ENCODE results near the gene P2RX7.

Gene P2RX7

GRCh38 chr12:121132601-121133481 lies at the start of gene P2RX7:
Gene P2RX7, plus strand, starts transcription at chr12:121132876. Its CDS starts 95 bp downstream, at chr12:121132971.
- DNase-seq: peak; percentile 50 to 58

DNA sequence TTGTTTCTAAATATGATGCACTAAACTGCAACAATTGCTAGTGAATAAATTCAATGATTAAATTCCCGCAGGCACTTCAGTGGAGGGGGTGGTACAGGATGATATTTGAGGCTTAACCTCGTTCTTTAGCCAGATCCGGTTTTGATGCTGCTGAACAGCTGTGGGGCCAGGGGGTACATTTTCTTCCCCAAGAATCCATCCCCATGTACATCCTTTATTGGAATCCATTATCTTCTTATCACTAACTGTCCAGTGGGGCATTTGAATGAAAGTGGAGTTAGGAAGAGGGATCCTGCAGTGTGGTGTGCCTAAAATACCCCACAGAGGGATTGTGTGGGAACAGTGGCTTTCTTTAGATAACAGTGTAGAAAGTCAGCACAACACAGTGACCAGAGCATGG lies 48.4 kb upstream of the P2RX7 start:
- DNase-seq: no peak

DNA sequence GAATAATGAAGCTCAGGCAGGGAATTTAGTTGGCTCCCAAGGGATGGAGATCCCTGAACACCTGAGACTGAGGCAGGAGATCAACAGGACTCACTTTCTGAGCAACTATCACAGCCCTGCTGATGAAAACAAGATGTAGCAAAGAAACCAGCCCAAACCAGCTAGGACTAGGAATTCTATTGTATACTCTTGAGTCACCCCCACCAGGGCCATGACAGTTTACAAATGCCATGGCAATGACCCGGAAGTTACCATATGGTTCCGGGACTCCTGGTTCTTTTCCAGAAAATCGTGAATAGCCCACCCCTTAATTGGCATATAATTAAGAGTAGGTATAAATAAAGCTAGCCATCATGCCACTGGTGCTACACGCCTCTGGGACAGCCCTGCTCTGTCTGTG lies 47.6 kb upstream of the P2RX7 start:
- DNase-seq: no peak

GRCh38 chr12:121085506-121086353 lies 46.9 kb upstream of the P2RX7 start:
- no peak for DNase-seq

- no peak for DNase-seq
Measured at GRCh38 chr12:121086781-121087295, 45.8 kb upstream of the P2RX7 start.

DNA sequence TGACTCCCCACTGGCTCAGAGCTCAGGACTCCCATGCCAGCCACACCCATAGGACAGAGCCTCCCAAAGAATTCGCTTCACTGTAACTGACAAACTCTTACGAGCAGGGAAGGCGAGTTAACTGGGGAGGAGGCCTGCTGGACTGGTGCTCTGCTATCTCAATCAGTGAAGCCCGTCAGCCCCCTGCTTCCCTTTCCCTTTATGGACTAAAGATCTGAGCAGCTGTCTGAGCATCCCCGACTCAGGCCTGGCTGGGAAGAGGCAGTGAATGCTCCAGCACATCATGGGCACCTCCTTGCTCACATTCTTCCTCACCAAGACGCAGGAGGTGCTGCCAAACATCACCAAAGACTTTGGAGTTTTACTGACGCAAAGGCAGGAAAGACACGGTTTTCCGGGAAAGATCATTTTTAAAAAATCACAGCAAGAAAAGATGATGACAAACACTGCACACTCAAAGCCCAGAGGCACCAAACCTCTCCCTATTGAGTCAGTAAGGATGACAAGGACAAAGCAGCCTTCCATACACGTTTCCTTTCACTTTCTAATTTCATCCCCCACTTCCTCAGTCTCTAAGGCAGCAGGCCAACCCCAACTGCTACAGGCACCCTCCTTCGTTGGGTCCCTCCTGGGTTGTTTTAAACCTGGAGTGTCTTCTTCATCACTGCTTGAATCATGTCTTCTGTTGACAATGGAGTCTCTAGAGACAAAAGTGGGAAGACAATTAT lies 45.0 kb upstream of the P2RX7 start:
- DNase-seq: no peak

- no peak for DNase-seq
Measured at GRCh38 chr12:121088195-121088585, 44.5 kb upstream of the P2RX7 start.

- no peak for DNase-seq
Measured at GRCh38 chr12:121089031-121089812, 43.5 kb upstream of the P2RX7 start.

DNA sequence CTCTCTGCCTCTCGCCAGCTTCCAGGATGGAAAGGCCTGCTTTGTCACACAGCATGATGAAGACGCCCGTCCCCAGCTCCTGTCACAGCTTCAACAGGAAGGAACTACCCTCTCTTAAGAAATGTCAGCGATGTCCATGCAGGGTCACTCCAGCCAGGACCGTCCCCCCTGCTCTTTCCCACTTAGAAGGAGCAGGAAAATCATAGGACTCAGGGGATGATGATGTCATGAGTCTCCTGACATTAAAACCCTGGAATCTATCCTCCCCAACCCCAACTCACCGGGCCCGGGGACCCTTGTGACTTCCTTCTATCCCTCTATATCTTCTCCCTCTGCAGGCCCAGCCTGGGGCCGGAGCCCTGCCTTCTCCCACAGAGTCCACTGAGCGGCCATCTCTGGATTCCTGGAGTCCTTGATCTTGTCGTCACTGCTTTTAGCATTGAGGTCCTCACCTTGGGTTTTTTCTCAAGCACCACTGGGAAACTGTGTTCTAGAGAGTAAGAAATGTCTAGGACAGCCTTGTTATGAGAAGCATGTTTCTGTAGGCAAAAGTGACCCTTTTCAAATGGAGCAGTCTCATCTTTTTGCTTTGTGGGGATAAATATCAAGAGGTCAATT lies 42.8 kb upstream of the P2RX7 start:
- DNase-seq: no peak

GRCh38 chr12:121090586-121091514 lies 41.8 kb upstream of the P2RX7 start:
- no peak for DNase-seq

GRCh38 chr12:121092034-121092433 lies 40.6 kb upstream of the P2RX7 start:
- DNase-seq: no peak

DNA sequence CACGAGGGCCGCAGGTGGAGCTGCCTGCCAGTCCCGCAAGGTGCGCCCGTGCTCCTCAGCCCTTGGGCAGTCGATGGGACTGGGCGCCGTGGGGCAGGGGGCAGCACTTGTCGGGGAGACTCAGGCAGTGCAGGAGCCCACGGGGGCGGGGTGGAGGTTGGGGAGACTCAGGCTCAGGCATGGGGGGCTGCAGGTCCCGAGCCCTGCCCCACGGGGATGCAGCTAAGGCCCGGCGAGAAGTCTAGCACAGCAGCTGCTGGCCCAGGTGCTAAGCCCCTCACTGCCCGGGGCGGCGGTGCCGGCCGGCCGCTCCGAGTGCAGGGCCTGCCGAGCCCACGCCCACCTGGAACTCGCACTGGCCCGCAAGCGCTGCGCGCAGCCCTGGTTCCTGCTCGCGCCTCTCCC lies 39.2 kb upstream of the P2RX7 start:
- DNase-seq: no peak

- peak; percentile 82 to 86 for DNase-seq
Measured at GRCh38 chr12:121095544-121096198, 37.0 kb upstream of the P2RX7 start.

DNA sequence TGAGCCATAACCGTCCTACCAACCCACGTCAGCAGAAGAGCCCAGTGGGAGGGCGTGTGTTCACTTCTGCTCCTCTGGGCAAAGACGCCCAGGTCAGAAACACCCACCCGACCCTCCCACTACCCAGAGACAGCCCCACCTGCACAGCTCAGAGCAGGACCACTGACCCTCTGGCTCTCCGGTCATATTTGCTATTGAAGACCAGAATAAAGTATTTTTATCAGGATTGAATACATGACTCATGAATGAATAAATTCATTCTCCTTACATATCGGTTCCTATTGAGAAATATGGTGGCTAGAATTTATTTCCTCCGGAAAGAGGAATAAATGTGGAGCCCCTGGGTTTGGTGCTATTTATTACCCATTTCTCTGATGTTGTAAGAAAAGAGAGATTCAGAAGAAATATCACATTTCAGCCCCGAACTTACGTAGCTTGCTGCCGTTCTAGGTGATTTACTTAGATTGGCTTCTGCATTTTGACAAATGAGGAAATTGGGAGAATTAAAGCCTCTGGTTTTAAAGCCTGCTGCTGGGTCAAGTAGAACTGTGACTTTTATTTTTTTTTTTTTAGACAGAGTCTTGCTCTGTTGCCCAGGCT lies 36.4 kb upstream of the P2RX7 start:
- DNase-seq: no peak

DNA sequence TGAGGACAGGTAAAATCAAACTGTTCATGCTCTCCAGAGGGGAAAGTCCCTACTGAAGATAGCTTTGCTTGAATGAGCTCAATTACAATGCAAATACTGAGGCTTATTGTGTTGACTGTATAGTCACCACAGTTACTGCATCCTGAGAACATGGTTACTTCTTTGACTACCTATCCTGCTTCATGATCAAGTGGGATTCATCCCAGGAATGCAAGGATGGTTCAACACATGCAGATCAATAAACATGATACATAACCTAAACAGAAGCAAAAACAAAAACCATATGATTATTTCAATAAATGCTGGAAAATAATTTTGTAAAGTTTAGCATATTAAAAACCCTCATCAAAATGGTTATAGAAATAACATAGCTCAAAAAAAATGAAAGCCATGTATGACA lies 32.9 kb upstream of the P2RX7 start:
- DNase-seq: no peak

DNA sequence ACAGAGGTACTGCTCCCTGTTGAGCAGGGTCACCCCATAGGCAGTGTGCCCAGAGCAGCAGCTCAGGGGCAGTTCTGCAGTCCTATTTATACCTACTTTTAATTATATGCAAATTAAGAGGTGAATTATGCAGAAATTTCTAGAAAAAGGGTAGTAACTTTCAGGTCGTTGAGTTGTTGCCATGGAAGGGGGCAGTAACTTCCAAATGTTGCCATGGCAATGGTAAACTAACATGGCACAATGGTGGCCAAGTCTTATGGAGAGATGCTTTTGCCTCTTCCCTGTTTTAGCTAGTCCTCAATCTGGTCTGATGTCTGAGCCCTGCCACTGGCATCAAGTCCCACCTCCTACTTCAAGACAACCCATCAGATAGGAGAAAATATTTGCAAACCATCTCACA lies 30.4 kb upstream of the P2RX7 start:
- DNase-seq: no peak

DNA sequence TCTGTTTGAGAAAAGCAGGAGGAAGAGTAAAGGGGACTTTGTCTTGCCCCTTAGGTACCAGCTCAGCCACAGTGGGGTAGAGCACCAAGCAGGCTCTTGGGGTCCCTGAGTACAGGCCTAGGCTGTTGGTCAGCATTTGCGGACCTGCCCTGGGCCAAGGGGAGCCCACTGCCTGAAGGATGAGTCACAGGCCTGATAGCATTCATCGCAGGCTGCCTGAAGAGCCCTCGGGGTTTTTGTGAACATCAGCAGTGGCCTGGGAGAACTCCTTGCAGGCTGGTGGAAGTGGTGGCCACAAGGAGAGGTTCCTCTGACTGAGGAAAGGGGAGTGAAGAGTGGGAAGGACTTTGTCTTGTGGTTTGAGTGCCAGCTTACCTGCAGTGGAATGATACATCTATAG lies 25.0 kb upstream of the P2RX7 start:
- no peak for DNase-seq

DNA sequence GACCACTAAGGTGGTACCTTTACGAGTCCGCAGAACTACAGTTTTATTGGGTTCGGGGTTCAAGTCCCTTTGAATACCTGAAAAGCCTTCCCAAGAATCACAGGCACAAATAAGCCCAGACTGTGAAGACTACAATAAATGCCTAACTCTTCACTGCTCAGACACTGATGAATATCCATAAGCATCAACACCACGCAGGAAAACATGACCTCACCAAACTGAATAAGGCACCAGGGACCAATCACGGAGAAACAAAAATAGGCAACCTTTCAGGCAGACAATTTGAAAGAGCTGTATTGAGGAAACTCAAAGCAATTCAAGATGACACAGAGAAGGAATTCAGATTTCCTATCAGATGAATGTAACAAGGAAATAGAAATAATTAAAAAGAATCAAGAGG lies 24.2 kb upstream of the P2RX7 start:
- no peak for DNase-seq

GRCh38 chr12:121110211-121110940 lies 22.3 kb upstream of the P2RX7 start:
- peak; percentile 68 to 75 for DNase-seq

All from activated CD4-positive, alpha-beta T cell treated with anti-CD3 and anti-CD28 coated beads, Interleukin-2, amount 50 U/mL, for 48 hours (primary cell).